PFSK-1 (cell line): ENCODE measurements around the gene SLC16A2.

Experiments
- FOXP2 ChIP-seq: optimal IDR thresholded peaks from 2 replicates; pipeline ENCODE3; 2011; ENCODE audit warnings: borderline replicate concordance, control low read depth, inconsistent platforms; ENCODE audit not compliant: insufficient read depth; ENCODE audit errors: extremely low read length, extremely low read depth
- POLR2AphosphoS5 ChIP-seq: IDR thresholded peaks from 2 replicates; pipeline ENCODE4 v1.6.1; 2012; ENCODE audit warnings: low read depth, mild to moderate bottlenecking, control low read depth, low read length, moderate library complexity
- REST ChIP-seq, 2 experiments: IDR thresholded peaks; 2 replicates each; pipeline versions ENCODE4 v1.6.1 to v1.8.0; 2011 to 2012; ENCODE audit warnings: low read depth in 2 of 2, low read length in 2 of 2, control low read depth in 1 of 2, inconsistent platforms in 1 of 2, mild to moderate bottlenecking in 1 of 2, moderate library complexity in 1 of 2; ENCODE audit not compliant: insufficient read depth in 1 of 2
- SIN3A ChIP-seq: IDR thresholded peaks from 2 replicates; pipeline ENCODE4 v1.6.1; 2012; ENCODE audit warnings: mild to moderate bottlenecking, low read length, moderate library complexity, borderline replicate concordance; ENCODE audit not compliant: insufficient read depth
- TAF1 ChIP-seq: IDR thresholded peaks from 2 replicates; pipeline ENCODE4 v1.6.1; 2012; ENCODE audit warnings: low read length, control low read depth, borderline replicate concordance; ENCODE audit not compliant: insufficient read depth

The SLC16A2 gene

DNA sequence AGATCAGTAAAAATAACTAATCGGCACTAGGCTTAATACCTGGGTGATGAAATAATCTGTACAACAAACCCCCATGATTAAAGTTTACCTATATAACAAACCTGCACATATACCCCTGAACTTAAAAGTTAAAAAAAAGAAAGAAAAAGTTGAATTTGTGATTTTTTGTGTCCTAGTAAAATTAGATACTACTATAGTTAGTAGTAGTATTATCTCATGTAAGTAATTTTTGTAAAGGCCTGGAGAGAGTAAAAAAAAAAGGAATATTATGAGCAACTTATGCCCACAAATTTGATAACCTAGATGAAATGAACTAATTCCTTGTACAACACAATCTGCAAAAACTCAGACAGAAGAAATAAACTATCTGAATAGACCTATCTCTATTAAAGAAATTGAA is 25.7 kb upstream of the SLC16A2 start:
- TF ChIP-seq FOXP2 (no peak), SIN3A (no peak), POLR2AphosphoS5 (no peak), TAF1 (no peak), REST (IDR thresholded peaks at IDR 0.05; ENCODE audit: insufficient read depth in 1 of 2, low read depth in 2 of 2, low read length in 2 of 2) (no peak)

GRCh38 chrX:74405973-74406489 is 15.3 kb upstream of the SLC16A2 start:
- no peak for TF ChIP-seq FOXP2
- no peak for TF ChIP-seq SIN3A
- no peak for TF ChIP-seq REST (IDR thresholded peaks at IDR 0.05; ENCODE audit: insufficient read depth in 1 of 2, low read depth in 2 of 2, low read length in 2 of 2)
- no peak for TF ChIP-seq TAF1
- TF ChIP-seq POLR2AphosphoS5: no peak

- TF ChIP-seq TAF1 (no peak), REST (IDR thresholded peaks at IDR 0.05; ENCODE audit: insufficient read depth in 1 of 2, low read depth in 2 of 2, low read length in 2 of 2) (no peak), POLR2AphosphoS5 (no peak), SIN3A (no peak), FOXP2 (no peak)
Observed at GRCh38 chrX:74408304-74408703, 13.0 kb upstream of the SLC16A2 start.

DNA sequence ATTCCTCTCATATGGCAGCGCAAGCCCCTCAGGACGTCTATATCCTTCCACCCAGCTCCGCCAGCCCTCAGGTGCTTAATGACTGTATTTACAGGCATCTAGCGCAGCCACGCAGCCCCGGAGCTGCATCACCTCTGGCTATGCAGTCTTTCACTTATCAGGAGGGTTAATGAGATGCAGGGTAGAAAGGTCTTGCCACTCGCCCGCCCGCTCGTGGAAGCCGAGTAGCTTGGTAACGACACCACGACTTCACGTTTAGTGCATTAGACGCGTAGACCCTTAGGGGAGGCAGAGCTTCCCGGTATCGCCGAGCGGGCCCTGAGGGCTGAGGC is 1.5 kb upstream of the SLC16A2 start:
- no peak for TF ChIP-seq SIN3A

DNA sequence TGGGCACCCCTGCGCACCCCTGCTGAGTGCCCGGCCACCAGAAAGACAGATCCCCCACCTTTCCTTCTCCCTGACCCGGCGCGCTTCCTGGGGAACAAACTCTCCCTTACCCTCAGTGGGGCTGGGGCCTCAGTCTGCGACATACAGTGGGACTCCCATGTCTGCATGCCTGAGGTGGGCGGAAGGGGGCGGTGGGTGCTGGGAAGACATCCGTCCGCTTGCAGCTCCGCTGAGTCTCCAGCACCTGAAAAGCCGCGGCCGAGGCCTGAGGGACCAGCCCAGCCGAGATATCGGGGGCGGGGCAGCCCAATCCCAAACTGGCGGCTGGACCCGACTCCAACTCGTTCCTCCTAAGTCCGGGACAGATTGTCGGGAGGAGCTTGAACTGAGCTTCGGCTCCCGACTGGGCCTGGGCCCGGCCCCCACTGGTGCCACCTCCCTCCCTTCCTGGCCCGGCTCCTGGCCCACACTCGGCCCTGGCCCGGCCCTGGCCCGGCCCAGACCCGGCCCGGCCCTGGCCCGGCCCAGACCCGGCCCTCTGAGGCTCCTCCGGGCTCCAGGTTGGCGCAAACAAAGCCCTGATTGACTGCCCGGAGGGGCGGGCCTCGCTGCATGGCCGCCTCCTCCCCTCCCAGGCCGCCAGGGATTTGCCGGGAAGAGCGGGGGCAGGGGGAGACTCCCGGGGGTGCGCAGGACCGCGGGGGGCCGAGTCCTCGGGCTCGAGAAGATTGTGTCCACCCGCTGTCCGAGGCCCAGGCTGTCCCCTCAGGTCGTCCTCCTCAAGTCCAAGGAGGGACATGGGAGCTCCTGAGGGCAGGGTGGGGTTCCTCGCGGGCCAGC is 877 bp upstream of the SLC16A2 start:
- TF ChIP-seq SIN3A (no peak), POLR2AphosphoS5 (no peak), REST (IDR thresholded peaks at IDR 0.05; ENCODE audit: insufficient read depth in 1 of 2, low read depth in 2 of 2, low read length in 2 of 2) (no peak)
